Daoy (cell line): ENCODE measurements around the gene CXorf49. TPM values are rescaled to one million over a fixed set of nuclear protein-coding genes. Genes with fewer than 3 reads are reported as not detected.

ENCODE experiments used
- DNase-seq: peaks from one replicate; pipeline ENCODE4 v3.0.0-alpha.2; 2015; ENCODE audit warnings: low read depth
- total RNA-seq: library from RNA; depleted of rRNA; stranded (reverse); fragments of >200 nt; shearing (Covaris generic); gene quantifications from 2 replicates; pipeline ENCODE4 v1.2.3, GENCODE V29; 2014; rRNA removed

Gene CXorf49
- total RNA-seq, 1 experiment from 2014 or later, result 0.57 TPM

GRCh38 chrX:71671938-71672337, 46.1 kb downstream of the CXorf49 start:
- no peak for DNase-seq

GRCh38 chrX:71671043-71671780, 46.9 kb downstream of the CXorf49 start:
- no peak for DNase-seq

- peak; percentile 35 for DNase-seq
These were observed 48.1 kb downstream of the CXorf49 start for GRCh38 chrX:71669947-71670346.

- no peak for DNase-seq
These were observed 48.6 kb downstream of the CXorf49 start for GRCh38 chrX:71669492-71669891.

- no peak for DNase-seq
These were observed 49.9 kb downstream of the CXorf49 start for GRCh38 chrX:71668248-71668595.

GRCh38 chrX:71667328-71668247, 50.5 kb downstream of the CXorf49 start, which contains the start of gene LOC101059915:
Gene LOC101059915 (plus strand): TSS chrX:71667546.
- no peak for DNase-seq

- DNase-seq, result no peak
These were observed 51.6 kb downstream of the CXorf49 start for GRCh38 chrX:71666240-71667223.

GRCh38 chrX:71665747-71666146, 52.3 kb downstream of the CXorf49 start:
- no peak for DNase-seq

GRCh38 chrX:71664889-71665491, 53.1 kb downstream of the CXorf49 start:
- no peak for DNase-seq

Other genes starting within 250 kb of the CXorf49 start
- 32.4 and 44.0 TPM in 2 replicates for gene OGT, start 185.2 kb downstream of the CXorf49 start, total RNA-seq
- gene GCNA, start 139.8 kb downstream of the CXorf49 start, total RNA-seq, result 0.03 and 0.29 TPM in 2 replicates
- not detected in 2 replicates for gene CXCR3, start 99.8 kb downstream of the CXorf49 start, total RNA-seq
- 0.57 TPM in 1 of 2 replicates, not detected in the other for gene CXorf49B, start 45.1 kb upstream of the CXorf49 start, total RNA-seq
- 1.4 and 2.3 TPM in 2 replicates for gene NHSL2, start 192.6 kb upstream of the CXorf49 start, total RNA-seq